Activated CD4-positive, CD25-positive, alpha-beta regulatory T cell treated with anti-CD3 and anti-CD28 coated beads, Interleukin-2, amount 50 U/mL, for 24 hours (primary cell): Measurements from ENCODE around the gene UNCX.

Experiments used
- ATAC-seq, 2 donors: fragments of 150-1000 bp; cut with Tn5 transposase; one replicate each; pipeline ENCODE4 v1.10.0; 2021; ENCODE audit warnings: mild to moderate bottlenecking in 1 of 2, moderate library complexity in 1 of 2

The UNCX gene

GRCh38 chr7:1244700-1245523 lies 12.2 kb downstream of the UNCX start:
- ATAC-seq, result no peak

DNA sequence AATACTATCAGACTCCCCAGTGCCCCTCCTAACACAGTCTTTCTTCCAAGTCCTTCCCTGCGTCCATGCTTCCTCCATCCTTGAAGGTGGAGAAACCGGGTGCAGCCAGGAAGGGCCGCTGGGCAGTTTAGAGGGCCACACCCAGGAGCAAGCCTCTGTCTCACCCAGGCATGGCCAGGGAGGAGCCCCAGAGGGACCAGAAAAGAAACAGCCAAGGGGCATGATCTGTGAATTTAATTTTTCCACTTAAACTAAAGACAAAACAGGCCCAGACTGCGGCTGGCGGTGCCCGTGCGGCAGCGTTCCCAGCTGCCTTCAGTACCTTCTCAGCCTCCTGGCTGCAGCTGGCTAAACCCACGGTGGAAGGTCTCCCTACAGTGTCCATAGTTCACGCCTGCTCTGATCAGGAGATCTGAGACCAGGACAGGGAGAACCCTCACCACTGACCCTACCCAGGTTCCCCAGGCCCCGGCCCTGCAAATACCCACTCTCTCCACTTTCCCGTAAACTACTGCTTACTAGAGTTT lies 12.9 kb downstream of the UNCX start:
- no peak for ATAC-seq

DNA sequence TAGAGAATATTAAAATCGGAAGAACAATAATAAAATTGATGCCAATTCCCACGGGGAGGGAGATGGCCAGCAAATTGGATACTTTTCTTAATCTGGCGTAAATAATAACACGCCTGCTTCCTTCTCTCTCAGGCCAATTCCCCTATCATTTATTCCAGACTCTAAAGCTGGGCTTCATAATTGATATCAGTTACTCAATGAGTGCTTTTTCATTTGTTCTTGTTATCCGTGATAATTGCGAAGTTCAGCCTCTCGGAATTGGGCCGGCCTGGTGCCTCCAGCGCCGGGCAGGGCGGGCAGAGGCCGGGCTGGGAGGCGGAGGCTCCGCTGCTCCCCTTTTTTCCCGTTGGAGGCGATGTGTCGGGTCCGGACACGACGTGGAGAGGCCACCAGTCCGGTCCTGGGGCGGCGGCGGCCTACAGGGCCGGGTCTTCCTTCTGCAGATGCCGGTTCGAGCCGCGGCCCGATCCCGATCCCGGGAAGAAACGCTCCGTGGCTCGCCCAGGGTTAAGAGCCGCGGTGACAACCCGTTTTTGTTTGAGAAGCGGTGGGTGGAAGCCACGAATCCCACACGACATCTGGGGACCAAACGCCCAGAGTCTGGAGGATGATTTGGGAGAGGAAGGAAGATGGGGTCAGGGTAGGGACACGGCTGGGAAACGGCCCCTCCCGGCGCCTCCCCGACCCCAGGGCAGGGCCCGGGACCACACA lies 13.6 kb downstream of the UNCX start:
- ATAC-seq, result no peak

DNA sequence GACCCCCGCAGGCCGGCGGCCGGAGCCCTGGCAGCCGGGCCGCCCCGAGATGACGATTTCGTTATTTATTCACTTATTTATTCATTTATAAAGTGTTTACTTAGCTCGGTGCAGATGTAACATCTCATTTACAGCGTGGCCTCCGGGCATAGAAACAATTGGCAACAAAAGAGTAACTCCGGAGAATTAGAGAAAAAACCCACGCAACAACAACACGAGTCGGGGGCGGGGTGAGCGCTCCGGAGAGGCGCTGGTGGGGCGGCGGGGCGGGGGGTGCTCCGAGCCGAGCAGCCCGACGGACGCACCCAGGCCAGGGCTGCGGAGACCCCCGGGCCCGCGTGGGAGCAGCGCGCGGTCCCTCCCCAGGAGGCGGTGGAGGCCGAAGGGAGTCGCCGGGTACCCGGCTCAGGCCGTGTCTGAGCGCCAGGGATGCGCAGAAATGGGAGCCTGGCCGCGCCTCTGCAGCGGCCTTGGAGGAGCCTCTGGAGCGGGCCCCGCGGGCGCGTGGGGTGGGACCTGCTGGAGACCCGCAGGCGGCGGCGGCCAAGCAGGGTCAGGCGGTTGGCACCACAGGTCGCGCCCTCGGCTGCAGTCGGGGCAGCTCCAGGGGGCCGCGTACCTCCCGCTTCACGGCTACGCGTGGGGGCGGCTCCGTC lies 14.3 kb downstream of the UNCX start:
- no peak for ATAC-seq

DNA sequence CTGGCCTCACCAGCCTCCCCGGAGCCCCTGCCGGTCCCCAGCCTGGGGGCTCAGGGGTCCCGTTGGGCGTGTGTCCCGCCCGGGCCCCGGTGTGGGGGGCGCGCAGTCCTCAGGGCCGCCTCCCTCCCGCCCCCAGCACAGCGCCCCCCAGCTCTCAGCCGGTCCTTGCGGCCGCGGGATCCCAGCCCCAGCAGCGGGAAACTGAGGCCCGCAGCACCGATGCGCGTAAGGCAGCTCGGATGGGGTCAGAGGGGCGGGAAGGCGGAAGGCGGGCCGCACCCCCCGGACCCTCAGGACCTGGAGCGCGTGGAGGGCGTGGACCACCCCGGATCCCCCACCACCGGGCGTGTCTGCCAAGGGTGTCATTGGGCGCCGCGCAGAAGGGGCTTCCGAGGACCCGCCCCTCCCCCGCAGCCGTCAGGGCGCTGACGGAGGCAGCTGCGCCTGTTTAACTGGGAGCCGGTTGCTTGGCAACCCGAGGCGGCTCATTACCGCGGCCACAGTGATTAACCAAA lies 14.9 kb downstream of the UNCX start:
- no peak for ATAC-seq

DNA sequence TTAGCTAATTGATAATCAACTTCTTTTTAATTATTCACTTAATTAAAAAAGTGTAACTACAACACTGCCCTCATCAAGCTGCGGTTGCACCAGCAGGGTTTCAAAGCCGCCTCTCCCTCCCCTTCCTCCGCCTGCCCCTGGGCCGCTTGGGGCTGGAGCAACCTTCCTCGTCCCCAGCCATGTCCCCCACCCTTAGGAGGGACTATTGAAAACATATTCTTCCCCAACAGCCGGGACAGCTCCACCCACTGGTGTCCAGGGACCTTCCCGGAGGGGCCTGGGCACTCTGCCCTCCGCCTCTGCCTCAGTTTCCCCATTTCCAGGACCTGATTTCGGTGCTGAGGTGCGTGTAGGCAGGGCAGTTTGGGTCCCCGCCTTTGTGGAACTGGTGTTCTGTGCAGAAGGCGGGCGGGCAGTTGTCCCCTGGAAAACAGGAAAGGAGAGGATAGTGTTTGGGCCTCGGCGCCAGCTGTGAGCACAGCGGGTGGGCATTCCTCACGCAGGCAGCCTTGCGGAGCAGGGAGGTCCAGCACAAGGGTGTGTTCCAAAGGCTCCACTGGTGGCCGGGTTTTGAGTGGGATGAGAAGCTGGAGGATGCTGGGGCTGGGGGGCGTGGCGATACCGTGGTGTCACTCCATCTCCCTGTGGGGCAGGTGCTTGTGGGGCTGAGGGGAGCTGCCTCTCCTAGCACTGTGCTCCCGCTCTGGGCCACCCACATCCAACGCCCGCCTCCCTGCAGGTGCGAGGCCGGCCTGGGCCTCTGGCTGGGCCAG lies 15.7 kb downstream of the UNCX start:
- peak in 1 of 2 donors; percentile 20 for ATAC-seq

- no peak for ATAC-seq
These were observed 16.4 kb downstream of the UNCX start for GRCh38 chr7:1248916-1249581.

DNA sequence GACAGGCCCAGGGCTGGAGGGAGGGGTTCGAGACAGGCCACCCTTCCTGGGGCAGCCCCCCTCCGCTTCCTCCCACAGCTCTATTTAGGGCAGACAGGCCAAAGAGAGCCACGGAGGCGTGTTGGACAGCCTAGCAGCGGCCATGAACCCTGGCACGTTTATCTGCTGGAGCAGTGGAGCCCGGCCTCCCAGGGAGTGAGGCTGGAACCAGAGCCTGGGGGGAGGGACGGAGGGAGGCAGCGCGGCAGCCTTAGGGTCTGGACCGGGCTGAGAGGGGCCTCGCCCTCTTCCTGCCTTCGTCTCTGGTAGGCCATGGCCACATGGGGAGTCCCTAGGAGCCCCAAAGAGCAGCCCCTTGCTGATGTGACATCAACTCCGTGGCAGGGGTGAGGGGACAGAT lies 17.1 kb downstream of the UNCX start:
- no peak for ATAC-seq

DNA sequence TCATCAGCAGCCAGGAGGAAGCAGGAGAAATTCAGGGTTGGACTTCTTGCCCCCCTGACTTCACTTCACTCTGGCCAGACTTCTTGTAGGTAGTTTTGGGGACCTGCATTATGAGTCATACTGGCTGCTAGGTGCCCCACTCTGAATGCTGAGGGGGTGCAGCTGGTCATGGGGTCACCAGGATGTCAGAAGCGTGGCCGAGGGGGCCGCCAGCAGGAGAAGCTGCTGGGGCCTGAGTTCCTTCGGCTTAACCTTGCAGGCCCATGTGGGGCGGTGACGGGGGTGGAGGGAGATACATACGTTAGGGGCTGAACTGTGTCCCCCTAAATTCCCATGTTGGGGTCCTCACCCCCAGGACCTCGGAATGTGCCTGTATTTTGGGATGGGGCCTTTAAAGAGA lies 18.2 kb downstream of the UNCX start:
- ATAC-seq, result no peak

DNA sequence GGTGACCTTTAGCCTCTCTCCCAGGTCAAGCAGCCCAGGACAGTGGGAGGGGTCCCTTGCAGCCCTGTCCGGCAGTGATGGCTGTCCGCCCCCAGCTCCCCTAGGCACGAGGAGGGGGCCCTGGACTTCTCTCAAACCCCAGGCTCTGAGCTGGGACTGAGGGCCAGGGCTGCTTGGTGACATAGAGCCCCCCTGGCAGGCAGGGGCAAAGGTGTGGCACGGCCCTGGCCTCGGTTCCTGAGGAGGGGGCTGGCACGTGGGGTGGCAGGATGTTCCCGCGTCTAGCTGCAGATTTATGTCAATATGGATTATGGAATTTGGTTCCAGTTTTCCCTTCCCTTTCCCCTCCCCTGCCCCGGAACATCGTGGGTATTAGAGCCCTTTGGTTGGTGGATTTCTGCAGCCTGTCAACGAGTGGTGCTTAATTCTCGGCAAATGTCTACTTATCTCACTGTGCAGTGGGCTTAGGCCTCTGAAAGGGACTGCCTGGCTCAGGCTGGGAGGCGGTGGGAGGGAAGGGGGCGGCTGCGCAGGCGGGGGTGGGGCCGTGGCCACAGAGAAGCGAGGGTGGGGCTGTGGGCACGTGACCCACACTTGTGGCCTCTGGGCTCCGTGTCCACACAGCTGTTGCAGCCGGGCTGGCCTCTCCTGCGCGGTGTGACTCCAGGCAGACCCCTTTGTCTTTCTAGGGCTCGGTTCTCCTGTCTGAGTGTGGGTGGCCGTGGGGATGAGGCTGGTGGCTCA lies 19.3 kb downstream of the UNCX start:
- ATAC-seq, result no peak

DNA sequence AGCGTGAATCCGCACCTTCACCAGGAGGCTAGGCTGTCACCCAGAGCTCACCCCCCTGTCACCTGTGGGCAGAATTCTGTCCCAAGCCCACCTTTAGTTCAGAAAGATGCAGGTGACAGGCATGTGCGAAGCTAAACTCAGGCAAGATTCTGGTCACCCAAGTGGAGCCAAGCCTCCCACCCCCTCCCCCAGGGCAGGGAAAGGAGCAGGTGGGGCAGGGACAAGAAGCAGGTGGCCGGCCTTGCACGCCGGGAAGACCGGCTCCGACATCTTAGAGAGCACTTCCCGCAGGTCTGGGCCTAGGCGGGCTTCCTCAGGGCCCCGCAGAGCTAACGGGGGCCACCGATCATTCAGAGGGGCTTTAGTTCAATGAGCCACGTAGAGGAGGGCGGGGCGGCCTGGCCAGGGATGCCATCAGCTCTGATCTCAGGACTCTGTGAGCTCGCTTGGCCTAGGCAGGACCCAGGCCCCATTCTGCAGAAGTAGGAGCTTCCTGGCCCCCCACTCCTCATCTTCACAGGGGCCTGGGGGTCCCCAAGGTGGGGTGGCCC lies 19.9 kb downstream of the UNCX start:
- no peak for ATAC-seq

- ATAC-seq, result no peak
These were observed 21.1 kb downstream of the UNCX start for GRCh38 chr7:1253681-1254181.

DNA sequence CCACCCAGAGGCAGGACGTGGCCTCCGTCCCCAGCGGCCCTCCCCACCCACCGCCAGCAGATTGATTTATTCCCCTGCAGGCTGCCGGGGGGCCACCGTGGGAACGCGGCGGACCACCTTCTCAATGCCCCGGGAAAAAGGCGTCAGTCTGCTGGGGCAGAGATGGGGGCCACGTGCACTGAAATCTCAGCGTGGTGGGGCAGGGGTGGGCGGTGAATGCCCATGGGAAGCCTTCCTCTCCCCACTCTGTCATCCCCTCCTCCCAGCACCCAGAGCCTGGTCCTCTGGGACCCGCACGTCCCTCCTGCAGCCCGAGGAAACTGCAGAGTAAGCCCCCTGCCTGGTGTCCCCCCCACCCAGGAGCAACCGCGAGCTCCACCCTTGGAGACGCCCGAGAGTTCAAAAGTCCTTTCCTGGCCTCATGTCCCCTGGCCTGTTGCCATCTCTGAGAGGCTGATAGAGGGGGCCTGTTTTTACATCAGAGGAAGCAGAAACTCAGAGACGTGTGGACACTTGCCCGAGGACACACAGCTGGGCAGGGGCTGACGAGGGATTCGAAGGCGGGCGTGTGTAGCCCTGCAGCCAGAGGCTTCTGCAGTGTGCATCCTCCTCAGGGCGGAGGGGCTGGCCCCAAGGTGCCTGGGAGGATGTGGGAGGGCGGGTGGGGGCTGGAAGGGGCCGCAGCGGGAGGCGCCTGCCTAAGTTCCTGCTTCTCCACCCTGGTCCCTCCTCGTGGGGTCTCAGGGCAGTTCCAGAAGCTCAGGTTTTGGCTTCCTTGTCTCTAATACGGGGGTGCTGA lies 21.8 kb downstream of the UNCX start:
- ATAC-seq, result no peak

GRCh38 chr7:1255080-1255816 lies 22.6 kb downstream of the UNCX start:
- no peak for ATAC-seq

GRCh38 chr7:1255817-1256340 lies 23.2 kb downstream of the UNCX start:
- no peak for ATAC-seq

DNA sequence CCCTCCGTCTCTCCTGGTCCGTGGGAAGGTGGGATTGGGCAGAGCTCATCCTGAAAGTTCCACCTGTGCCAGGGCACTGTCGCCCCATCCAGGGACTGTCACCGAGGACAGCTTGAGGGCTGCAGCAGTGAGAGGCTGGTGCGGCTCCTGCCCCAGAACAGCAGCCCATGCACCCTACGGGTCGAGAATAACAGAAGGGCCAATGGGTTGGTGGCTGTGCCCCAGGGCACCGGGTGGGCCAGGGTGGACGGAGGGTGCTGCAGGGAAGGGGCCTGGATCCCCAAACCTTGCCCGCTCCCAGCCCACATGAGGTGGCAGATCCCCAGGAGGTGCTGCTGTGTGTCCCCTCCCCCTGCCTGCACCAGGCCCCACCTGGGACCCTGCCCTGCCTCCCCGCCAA lies 23.9 kb downstream of the UNCX start:
- no peak for ATAC-seq

DNA sequence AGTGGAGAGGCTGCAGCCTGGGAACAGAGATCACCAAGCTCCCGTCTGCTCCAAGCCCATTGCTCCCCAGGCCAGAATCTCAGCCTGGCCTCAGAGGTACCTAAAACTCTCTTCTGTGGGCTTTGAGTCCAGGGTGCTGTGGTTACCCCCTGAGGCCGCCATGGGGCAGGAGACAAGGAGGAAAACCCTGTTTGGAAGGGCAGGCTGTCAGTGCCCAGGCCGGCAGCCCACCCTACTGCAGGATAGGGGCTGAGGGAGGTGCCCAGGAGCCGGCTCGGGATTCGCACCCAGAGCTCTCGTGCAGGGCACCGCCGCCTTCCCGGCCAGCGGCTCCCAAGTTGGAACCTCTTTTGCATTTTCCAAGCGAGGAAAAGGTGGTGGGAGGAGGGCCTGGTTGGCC lies 24.5 kb downstream of the UNCX start:
- no peak for ATAC-seq

DNA sequence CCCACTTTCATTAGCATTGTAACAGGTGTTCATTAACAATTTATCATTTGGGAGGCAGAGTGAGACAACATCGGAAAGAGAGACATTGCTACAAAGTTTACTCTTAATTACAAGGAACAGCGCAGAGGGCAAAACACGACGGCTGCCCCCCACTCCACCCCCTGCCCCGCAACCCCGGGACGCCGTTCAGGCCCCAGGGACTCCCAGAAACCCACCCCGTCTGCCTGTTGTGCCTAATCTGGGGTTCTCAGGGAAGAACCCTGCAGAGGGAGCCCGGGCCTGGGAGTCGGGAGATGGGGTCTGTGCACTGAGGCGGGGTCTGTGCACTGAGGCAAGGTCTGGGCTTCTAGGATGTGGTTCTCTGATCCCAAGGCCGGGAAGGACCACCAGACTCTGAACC lies 25.2 kb downstream of the UNCX start:
- no peak for ATAC-seq
